H1 (cell line): ENCODE data around the gene PPM1L. TPM values are rescaled to one million over a fixed set of nuclear protein-coding genes. Genes with fewer than 3 reads are reported as not detected.

Experiments
- BACH1 ChIP-seq: IDR thresholded peaks from 2 replicates; pipeline ENCODE4 v1.6.1; 2012; ENCODE audit warnings: low read length, improper control_type of control experiment
- KDM4A ChIP-seq: IDR thresholded peaks from one replicate; pipeline ENCODE4 v1.7.1; 2012; ENCODE audit warnings: low read depth, mild to moderate bottlenecking, moderate library complexity, low read length, inconsistent platforms; ENCODE audit not compliant: severe bottlenecking
- SIRT6 ChIP-seq: IDR thresholded peaks from one replicate; pipeline ENCODE4 v1.7.1; 2012; ENCODE audit warnings: low read length, inconsistent platforms
- SP1 ChIP-seq: IDR thresholded peaks from 2 replicates; pipeline ENCODE4 v1.6.1; 2011; ENCODE audit warnings: low read depth, low read length
- polyA plus RNA-seq, 7 experiments: library from polyadenylated mRNA; depleted of rRNA in 3 of 7; stranded (reverse) in 5 of 7; unstranded in 2 of 7; fragments of >200 nt in 5 of 7; fragments of 200-250 nt in 2 of 7; gene quantifications; 1 replicate in 5 of 7; 2 replicates in 1 of 7; 4 replicates in 1 of 7; pipeline versions ENCODE4 v1.2.1 to v1.2.3, GENCODE V29; 2011 to 2013; ENCODE audit warnings: missing spikeins in 2 of 7, mixed read lengths in 2 of 7
- total RNA-seq: library from RNA; stranded (reverse); fragmentation: NEBNext Ultra II Directional; extraction: Animal tissue kit (Norgen Biotek cat#: 25700); gene quantifications from 2 replicates; pipeline ENCODE4 v1.2.1, GENCODE V29; 2021
- TF ChIP-seq, protein P1 (sequence below): IDR thresholded peaks from 2 replicates; pipeline ENCODE4 v1.6.1; 2012; ENCODE audit warnings: inconsistent platforms

Gene PPM1L
- total and polyA plus RNA-seq, 2 of the 8 experiments (the other 6 are each of a cell fraction or from before 2014, with no cell fraction given): 2.8 to 18.1 TPM

DNA sequence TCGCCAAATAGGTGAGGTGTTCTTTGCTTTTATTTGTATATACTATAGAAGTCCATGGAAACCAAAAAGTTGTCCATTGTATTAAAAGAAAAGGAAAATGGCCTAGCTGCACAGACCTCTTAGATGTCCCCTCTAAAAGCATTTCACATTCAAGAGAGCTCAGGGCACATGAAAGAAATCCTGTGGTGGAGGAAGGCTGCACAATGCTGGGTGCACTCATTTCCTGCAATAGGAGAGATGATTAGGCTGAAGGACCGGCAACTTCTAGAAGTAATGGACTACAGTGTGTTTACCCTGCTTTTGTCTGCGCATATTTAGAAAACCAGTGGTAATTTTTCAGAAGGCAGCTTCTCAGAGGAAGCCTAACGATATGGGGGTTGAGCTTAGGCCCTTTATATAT, 25.4 kb downstream of the PPM1L start (continued):
- no peak for TF ChIP-seq SP1
- no peak for TF ChIP-seq SIRT6
- TF ChIP-seq BACH1: no peak
- TF ChIP-seq, protein P1, sequence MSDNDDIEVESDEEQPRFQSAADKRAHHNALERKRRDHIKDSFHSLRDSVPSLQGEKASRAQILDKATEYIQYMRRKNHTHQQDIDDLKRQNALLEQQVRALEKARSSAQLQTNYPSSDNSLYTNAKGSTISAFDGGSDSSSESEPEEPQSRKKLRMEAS: no peak
- no peak for TF ChIP-seq KDM4A
